CD4-positive, alpha-beta memory T cell (primary cell): ENCODE results near the gene IGLON5. TPM values are rescaled to one million over a fixed set of nuclear protein-coding genes. Genes with fewer than 3 reads are reported as not detected.
A peak's percentile ranks its signal among the peaks of the same experiment; 100 is the strongest.

ENCODE experiments used
- CTCF ChIA-PET: fragments of 350-600 bp; sonication (Branson Sonifier 250); formaldehyde crosslinking; loops from one replicate; lab custom pipeline; 2021; ENCODE audit warnings: inconsistent platforms; ENCODE audit not compliant: partially characterized antibody; lab: Charles Lee
- POLR2A ChIA-PET: fragments of 350-600 bp; sonication (Branson Sonifier 250); formaldehyde crosslinking; loops from one replicate; lab custom pipeline; 2021; ENCODE audit not compliant: partially characterized antibody; lab: Charles Lee
- DNase-seq, 5 donors: peaks; one replicate each; pipeline versions ENCODE4 v3.0.0 to v3.0.0-alpha.2; 2020 to 2022; ENCODE audit warnings: mixed read lengths in 1 of 5
- H3K27ac ChIP-seq: one replicate; pipeline ENCODE4 v1.7.0; 2013; ENCODE audit warnings: low read depth, low read length
- H3K27me3 ChIP-seq: 2 replicates; pipeline ENCODE4 v1.7.0; 2013; ENCODE audit warnings: mild to moderate bottlenecking, low read length, moderate library complexity; ENCODE audit not compliant: insufficient read depth
- H3K36me3 ChIP-seq: 2 replicates; pipeline ENCODE4 v1.7.0; 2013; ENCODE audit warnings: mild to moderate bottlenecking, low read length, moderate library complexity; ENCODE audit not compliant: insufficient read depth
- H3K4me1 ChIP-seq: 2 replicates; pipeline ENCODE4 v1.7.0; 2013; ENCODE audit warnings: mild to moderate bottlenecking, low read length, moderate library complexity; ENCODE audit not compliant: insufficient read depth
- H3K4me3 ChIP-seq, 2 donors: one replicate each; pipeline ENCODE4 v1.7.0; 2013; ENCODE audit warnings: low read length in 2 of 2, mild to moderate bottlenecking in 1 of 2
- H3K9me3 ChIP-seq, 2 donors: one replicate each; pipeline ENCODE4 v1.7.0; 2013; ENCODE audit warnings: low read length in 2 of 2, control low read depth in 1 of 2; ENCODE audit not compliant: control insufficient read depth in 1 of 2
- H3K27ac Mint-ChIP-seq, 7 donors: one replicate each; pipeline ENCODE4 v1.8.0; 2020 to 2021; ENCODE audit warnings: mixed read lengths in 7 of 7, mild to moderate bottlenecking in 6 of 7, inconsistent platforms in 3 of 7, moderate library complexity in 3 of 7
- H3K27me3 Mint-ChIP-seq, 2 donors: one replicate each; pipeline ENCODE4 v1.8.0; 2020 to 2021; ENCODE audit warnings: mixed read lengths in 2 of 2
- H3K36me3 Mint-ChIP-seq, 2 donors: one replicate each; pipeline ENCODE4 v1.8.0; 2020 to 2021; ENCODE audit warnings: mixed read lengths in 2 of 2, inconsistent platforms in 1 of 2, mild to moderate bottlenecking in 1 of 2
- H3K4me1 Mint-ChIP-seq, 4 donors: one replicate each; pipeline ENCODE4 v1.8.0; 2020 to 2021; ENCODE audit warnings: mixed read lengths in 4 of 4, mild to moderate bottlenecking in 1 of 4
- H3K4me3 Mint-ChIP-seq, 8 donors: one replicate each; pipeline ENCODE4 v1.8.0; 2020 to 2021; ENCODE audit warnings: mixed read lengths in 8 of 8, mild to moderate bottlenecking in 7 of 8, moderate library complexity in 6 of 8, inconsistent platforms in 3 of 8
- H3K9me3 Mint-ChIP-seq, 8 donors: one replicate each; pipeline ENCODE4 v1.8.0; 2020 to 2021; ENCODE audit warnings: mixed read lengths in 8 of 8, mild to moderate bottlenecking in 5 of 8, inconsistent platforms in 3 of 8, moderate library complexity in 1 of 8
- intact Hi-C: fragments of 100-400 bp; cut with micrococcal nuclease; formaldehyde crosslinking; loops from one replicate; pipeline ENCODE4 v1.15.1; 2023
- polyA plus RNA-seq, 2 donors: library from polyadenylated mRNA; unstranded; fragments of 300-500 nt; fragmentation: Illumina TruSeq; gene quantifications; one replicate each; pipeline ENCODE4 v1.2.3, GENCODE V29; 2021
- total RNA-seq, 2 experiments: library from RNA; stranded (reverse); gene quantifications; one replicate each; pipeline ENCODE4 v1.2.3, GENCODE V29; 2021

IGLON5 gene
- total and polyA plus RNA-seq, 4 experiments from 2014 or later = not detected

DNA sequence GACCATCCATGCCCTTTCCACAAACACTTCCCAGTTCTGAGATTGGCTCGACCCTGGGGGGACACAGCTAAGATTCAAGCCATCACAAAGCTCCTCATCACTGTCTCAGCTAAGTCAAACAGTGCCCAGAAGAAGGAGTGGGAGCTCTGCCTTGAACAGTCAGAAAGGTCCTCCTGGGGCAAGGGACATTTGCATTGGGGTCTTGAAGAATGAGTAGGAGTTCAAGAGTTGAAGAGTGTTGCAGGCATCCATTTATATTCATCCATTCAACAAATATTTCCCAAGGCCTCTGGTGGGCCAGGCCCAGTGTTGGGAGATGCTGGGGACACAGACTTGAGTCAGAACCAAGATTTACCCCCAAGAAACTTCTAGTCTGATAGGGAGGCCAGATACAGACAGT lies 6.5 kb downstream of the IGLON5 start:
- Mint-ChIP-seq H3K27me3 (peaks cover 21 to 23% of the 10 kb centered on the region in 2 donors), H3K4me1 (peaks cover 0 to 4% (median 4%) of the 10 kb centered on the region in 4 donors), H3K36me3 (no peaks in the 10 kb centered on the region), H3K27ac (no peak overlapping the region), H3K4me3 (no peak overlapping the region), H3K9me3 (peaks cover 0 to 10% (median 0%) of the 10 kb centered on the region in 8 donors)
- H3K9me3 ChIP-seq = no peaks in the 10 kb centered on the region
- no peak for DNase-seq
- no peaks in the 10 kb centered on the region for H3K4me1 ChIP-seq
- H3K4me3 ChIP-seq = no peak overlapping the region
- intact Hi-C loops = no loop called here
- ChIA-PET CTCF (no interaction called here), POLR2A (no interaction called here)
- no peak overlapping the region for H3K27ac ChIP-seq
- H3K27me3 ChIP-seq = no peaks in the 10 kb centered on the region
- H3K36me3 ChIP-seq = no peaks in the 10 kb centered on the region

DNA sequence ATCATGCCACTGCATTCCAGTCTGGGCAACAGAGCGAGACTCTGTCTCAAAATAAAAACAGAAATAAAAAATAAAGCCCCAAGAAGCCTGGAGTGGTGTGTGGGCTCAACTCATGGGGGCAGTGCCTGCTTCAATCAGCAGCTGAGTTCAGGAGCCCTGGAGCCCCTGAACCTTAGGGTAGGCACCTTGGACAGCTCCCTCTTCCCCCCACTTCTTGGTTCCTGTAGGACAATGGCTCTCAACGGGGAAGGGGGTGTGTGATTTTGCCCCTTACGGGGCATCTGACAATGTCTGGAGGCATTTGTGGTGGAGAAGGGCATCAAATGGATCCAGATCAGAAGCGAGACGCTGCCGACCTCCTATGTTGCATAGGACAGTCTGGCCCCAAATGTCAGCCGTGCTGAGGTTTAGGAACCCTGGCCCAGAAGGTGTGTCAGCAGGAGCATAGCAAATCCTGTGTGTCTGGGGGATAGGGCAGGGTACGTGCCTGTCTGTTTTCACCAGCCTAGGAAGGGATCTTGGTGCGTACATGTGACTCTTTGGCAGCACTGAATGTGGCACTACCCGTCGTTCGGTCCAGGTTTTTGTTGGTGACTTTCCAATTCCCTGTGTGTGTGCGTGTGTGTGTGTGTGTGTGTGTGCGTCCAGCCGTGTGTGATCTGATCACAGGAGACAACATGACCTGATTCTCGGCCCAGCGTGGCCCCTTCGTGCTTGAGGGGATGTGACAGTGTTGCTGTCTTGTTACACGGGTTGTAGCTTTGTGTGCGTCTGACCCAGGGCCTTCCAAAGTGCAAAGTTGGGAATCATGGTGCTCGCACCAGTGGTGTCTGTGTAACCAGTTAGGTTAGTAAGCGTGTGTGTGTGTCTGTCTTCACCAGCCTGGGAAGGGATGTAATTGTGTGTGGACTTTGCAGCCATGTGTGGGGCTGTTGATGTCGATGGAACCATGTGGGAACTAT lies 7.5 kb downstream of the IGLON5 start:
- CTCF ChIA-PET = interaction anchor here (0.7 kb wide), 1 partner anchor 330 kb away, joined by 3 read pairs; no protein-coding TSS in a partner anchor
- intact Hi-C loops = no loop called here
- Histone ChIP-seq H3K4me3 (no peak overlapping the region), H3K36me3 (no peaks in the 10 kb centered on the region), H3K9me3 (no peaks in the 10 kb centered on the region), H3K4me1 (no peaks in the 10 kb centered on the region), H3K27me3 (peaks cover 2% of the 10 kb centered on the region), H3K27ac (no peak overlapping the region)
- H3K4me1 Mint-ChIP-seq = peaks cover 0 to 4% (median 1%) of the 10 kb centered on the region in 4 donors
- DNase-seq = no peak
- POLR2A ChIA-PET = no interaction called here
- H3K4me3 Mint-ChIP-seq = no peak overlapping the region
- H3K9me3 Mint-ChIP-seq = peaks cover 0 to 7% (median 0%) of the 10 kb centered on the region in 8 donors
- H3K36me3 Mint-ChIP-seq = no peaks in the 10 kb centered on the region
- no peak overlapping the region for H3K27ac Mint-ChIP-seq
- peaks cover 20 to 21% of the 10 kb centered on the region in 2 donors for H3K27me3 Mint-ChIP-seq

DNA sequence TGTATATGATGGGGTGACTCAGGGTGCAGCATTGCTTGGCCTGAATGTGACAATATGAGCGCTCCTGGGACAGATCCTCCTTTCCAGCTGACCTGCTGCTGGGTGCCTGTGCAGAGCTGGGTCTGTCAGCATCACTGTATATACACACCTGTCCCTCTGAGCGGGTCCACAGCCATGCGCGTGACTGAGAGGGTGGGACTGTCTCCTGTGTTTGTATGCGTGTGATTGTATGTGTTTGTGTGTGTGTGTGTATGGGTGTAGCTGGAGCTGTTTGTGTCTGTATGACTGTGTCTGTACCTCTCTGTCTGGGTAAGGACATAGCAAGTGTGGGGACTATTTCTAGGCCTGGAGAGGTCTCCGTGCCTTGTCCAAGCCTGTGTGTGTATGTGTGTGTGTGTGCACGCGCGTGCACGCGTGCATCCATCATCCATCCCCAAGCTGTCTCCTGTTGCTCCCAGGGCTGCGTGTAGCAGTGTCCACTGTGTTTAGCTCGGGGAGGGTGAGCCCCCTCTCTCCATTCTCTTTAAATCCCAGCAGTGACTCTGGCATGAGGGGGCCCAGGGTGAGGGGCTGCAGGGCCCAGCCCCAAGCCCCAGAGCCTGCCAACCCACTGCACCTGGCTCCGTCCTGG lies 8.3 kb downstream of the IGLON5 start:
- Mint-ChIP-seq H3K27me3 (peaks cover 20 to 23% of the 10 kb centered on the region in 2 donors), H3K4me3 (no peak overlapping the region), H3K9me3 (peaks cover 0 to 7% (median 0%) of the 10 kb centered on the region in 8 donors), H3K36me3 (no peaks in the 10 kb centered on the region), H3K4me1 (peaks cover 0 to 4% (median 1%) of the 10 kb centered on the region in 4 donors), H3K27ac (no peak overlapping the region)
- intact Hi-C loops = no loop called here
- Histone ChIP-seq H3K27me3 (peaks cover 8% of the 10 kb centered on the region), H3K4me1 (no peaks in the 10 kb centered on the region), H3K27ac (no peak overlapping the region), H3K36me3 (no peaks in the 10 kb centered on the region), H3K9me3 (no peaks in the 10 kb centered on the region), H3K4me3 (no peak overlapping the region)
- CTCF ChIA-PET = no interaction called here
- DNase-seq = no peak
- POLR2A ChIA-PET = no interaction called here

DNA sequence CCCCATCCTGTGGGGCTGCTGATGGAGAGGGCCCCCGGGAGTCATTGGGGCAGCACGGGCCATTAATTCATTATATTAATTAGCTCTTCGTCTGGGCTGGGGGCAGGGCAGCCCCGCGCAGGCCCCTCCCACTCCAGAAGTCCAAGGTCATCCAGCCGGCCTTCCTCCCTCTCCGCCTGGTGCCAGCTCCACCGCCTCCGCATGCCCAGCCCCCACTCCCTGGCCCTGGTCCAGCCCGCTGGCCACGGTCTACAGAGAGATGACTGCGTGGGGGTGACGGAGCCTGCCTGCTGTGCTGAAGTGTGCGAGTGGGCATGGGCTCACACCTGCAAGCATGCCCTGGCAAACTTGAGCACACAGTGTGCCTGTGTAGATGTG lies 8.8 kb downstream of the IGLON5 start:
- Mint-ChIP-seq H3K36me3 (no peaks in the 10 kb centered on the region), H3K4me1 (peaks cover 0 to 3% (median 1%) of the 10 kb centered on the region in 4 donors), H3K27ac (no peak overlapping the region), H3K4me3 (no peak overlapping the region), H3K9me3 (peaks cover 0 to 2% (median 0%) of the 10 kb centered on the region in 8 donors), H3K27me3 (peaks cover 19 to 23% of the 10 kb centered on the region in 2 donors)
- DNase-seq = no peak
- no peaks in the 10 kb centered on the region for H3K9me3 ChIP-seq
- ChIA-PET CTCF (no interaction called here), POLR2A (no interaction called here)
- H3K4me3 ChIP-seq = no peak overlapping the region
- H3K27ac ChIP-seq = no peak overlapping the region
- no peaks in the 10 kb centered on the region for H3K36me3 ChIP-seq
- intact Hi-C loops = no loop called here
- no peaks in the 10 kb centered on the region for H3K4me1 ChIP-seq
- peaks cover 8% of the 10 kb centered on the region for H3K27me3 ChIP-seq

DNA sequence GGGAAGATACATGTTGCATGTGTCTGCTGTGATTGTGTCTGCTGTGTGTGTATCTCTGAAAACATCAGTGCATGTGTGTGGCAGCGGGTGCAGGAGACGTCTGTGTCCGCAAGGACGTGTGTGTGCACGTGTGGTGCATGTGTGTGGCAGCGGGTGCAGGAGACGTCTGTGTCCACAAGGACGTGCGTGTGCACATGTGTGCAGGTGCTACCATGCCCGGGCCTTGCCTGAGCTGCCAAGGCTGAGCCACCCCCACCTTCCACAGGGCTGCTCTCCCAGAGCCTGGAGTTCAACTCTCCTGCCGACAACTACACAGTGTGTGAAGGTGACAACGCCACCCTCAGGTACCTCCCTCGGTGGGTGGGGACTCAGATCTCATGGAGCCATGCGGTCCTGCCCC lies 10.4 kb downstream of the IGLON5 start:
- Mint-ChIP-seq H3K36me3 (no peaks in the 10 kb centered on the region), H3K9me3 (no peaks in the 10 kb centered on the region), H3K27ac (no peak overlapping the region), H3K4me3 (no peak overlapping the region), H3K4me1 (peaks cover 0 to 6% (median 0%) of the 10 kb centered on the region in 4 donors), H3K27me3 (peaks cover 26 to 31% of the 10 kb centered on the region in 2 donors)
- POLR2A ChIA-PET = no interaction called here
- H3K27ac ChIP-seq = no peak overlapping the region
- H3K27me3 ChIP-seq = peaks cover 8% of the 10 kb centered on the region
- CTCF ChIA-PET = no interaction called here
- no peak for DNase-seq
- no peaks in the 10 kb centered on the region for H3K4me1 ChIP-seq
- H3K36me3 ChIP-seq = no peaks in the 10 kb centered on the region
- H3K4me3 ChIP-seq = no peak overlapping the region
- H3K9me3 ChIP-seq = no peaks in the 10 kb centered on the region
- intact Hi-C loops = no loop called here

DNA sequence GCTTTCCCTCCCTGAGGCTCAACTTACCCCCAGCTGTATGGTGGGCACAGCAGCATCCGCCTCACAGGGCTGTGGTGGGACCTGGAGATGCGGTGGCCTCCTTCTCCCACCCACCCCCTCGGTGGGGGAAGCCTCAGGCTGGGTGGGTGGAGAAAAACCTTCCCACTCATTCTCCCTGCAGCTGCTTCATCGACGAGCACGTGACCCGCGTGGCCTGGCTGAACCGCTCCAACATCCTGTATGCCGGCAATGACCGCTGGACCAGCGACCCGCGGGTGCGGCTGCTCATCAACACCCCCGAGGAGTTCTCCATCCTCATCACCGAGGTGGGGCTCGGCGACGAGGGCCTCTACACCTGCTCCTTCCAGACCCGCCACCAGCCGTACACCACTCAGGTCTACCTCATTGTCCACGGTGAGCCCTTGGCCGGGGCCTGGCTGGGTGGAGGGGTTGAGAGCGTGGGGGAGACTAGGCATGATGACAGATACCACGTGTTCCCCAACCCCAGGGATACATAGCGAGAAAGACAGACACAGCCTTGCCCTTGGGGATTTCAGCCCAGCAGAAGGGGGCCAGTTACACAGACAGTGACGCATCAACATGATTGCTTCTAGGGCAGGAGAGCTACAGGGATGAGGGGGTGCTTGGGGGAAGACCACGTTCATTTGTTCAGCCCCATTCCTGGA lies 12.2 kb downstream of the IGLON5 start:
- H3K27ac Mint-ChIP-seq = no peak overlapping the region
- H3K9me3 Mint-ChIP-seq = no peaks in the 10 kb centered on the region
- peaks cover 9% of the 10 kb centered on the region for H3K4me1 ChIP-seq
- intact Hi-C loops = no loop called here
- H3K27ac ChIP-seq = no peak overlapping the region
- no peak overlapping the region for H3K4me3 ChIP-seq
- H3K27me3 ChIP-seq = peaks cover 19% of the 10 kb centered on the region
- no peaks in the 10 kb centered on the region for H3K36me3 Mint-ChIP-seq
- no peaks in the 10 kb centered on the region for H3K9me3 ChIP-seq
- H3K36me3 ChIP-seq = no peaks in the 10 kb centered on the region
- CTCF ChIA-PET = no interaction called here
- H3K4me1 Mint-ChIP-seq = peaks cover 4 to 17% (median 4%) of the 10 kb centered on the region in 4 donors
- no peak overlapping the region for H3K4me3 Mint-ChIP-seq
- DNase-seq = no peak
- H3K27me3 Mint-ChIP-seq = peaks cover 29 to 37% of the 10 kb centered on the region in 2 donors
- POLR2A ChIA-PET = no interaction called here

DNA sequence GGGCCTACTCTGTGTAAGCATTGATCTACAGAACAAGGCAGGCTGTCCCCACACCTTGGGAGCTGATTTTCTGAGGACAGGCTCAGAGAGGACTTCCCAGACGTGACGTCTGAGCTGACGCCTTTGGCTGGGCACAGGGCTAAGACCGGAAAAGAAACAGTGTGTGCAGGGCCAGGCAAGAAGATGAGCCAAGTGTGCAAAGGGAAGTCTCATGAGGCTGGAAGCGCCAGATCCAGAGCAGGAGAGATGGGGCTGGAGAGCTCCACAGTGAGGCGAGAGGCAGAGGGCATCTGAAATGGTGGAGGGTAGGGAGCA lies 12.7 kb downstream of the IGLON5 start:
- Mint-ChIP-seq H3K36me3 (no peaks in the 10 kb centered on the region), H3K27me3 (peaks cover 29 to 38% of the 10 kb centered on the region in 2 donors), H3K27ac (peak overlapping the region in 1 of 7 donors; percentile 13), H3K4me1 (peaks cover 4 to 17% (median 4%) of the 10 kb centered on the region in 4 donors), H3K4me3 (no peak overlapping the region), H3K9me3 (no peaks in the 10 kb centered on the region)
- ChIA-PET CTCF (no interaction called here), POLR2A (no interaction called here)
- no peaks in the 10 kb centered on the region for H3K36me3 ChIP-seq
- H3K27ac ChIP-seq = no peak overlapping the region
- H3K9me3 ChIP-seq = no peaks in the 10 kb centered on the region
- H3K4me1 ChIP-seq = peaks cover 9% of the 10 kb centered on the region
- H3K4me3 ChIP-seq = no peak overlapping the region
- H3K27me3 ChIP-seq = peaks cover 21% of the 10 kb centered on the region
- DNase-seq = no peak
- intact Hi-C loops = no loop called here
